Common myeloid progenitor, CD34-positive (primary cell): ENCODE measurements around the gene BNC2.

Experiments used
- CTCF ChIA-PET: fragments of 350-600 bp; sonication (Branson Sonifier 250); formaldehyde crosslinking; loops from one replicate; lab custom pipeline; 2021; ENCODE audit warnings: antibody characterized with exemption; lab: Charles Lee
- POLR2A ChIA-PET: fragments of 350-600 bp; sonication (Branson Sonifier 250); formaldehyde crosslinking; loops from one replicate; lab custom pipeline; 2021; ENCODE audit warnings: antibody characterized with exemption; lab: Charles Lee
- DNase-seq, 3 donors: peaks; one replicate each; pipeline versions ENCODE4 v3.0.0 to v3.0.0-alpha.2; 2013
- H3K27ac ChIP-seq, 2 experiments: 1 replicate in 1 of 2; 2 replicates in 1 of 2; pipeline ENCODE4 v1.7.0; 2013; ENCODE audit warnings: inconsistent platforms in 2 of 2, low read length in 2 of 2, mild to moderate bottlenecking in 2 of 2, low read depth in 1 of 2, moderate library complexity in 1 of 2; ENCODE audit not compliant: severe bottlenecking in 2 of 2, insufficient read depth in 1 of 2, poor library complexity in 1 of 2
- H3K27me3 ChIP-seq, 5 experiments: replicated peaks in 2 of 5; 1 replicate in 3 of 5; 2 replicates in 2 of 5; pipeline versions ENCODE4 v1.6.1 to v1.7.0; 2013; ENCODE audit warnings: low read length in 4 of 5, mild to moderate bottlenecking in 2 of 5, moderate library complexity in 2 of 5, inconsistent platforms in 1 of 5; ENCODE audit not compliant: insufficient read depth in 5 of 5, control insufficient read depth in 4 of 5
- H3K36me3 ChIP-seq, 4 experiments: 1 replicate in 2 of 4; 2 replicates in 2 of 4; pipeline versions ENCODE4 v1.6.1 to v1.7.0; 2013; ENCODE audit warnings: low read length in 3 of 4, control low read depth in 1 of 4, mild to moderate bottlenecking in 1 of 4; ENCODE audit not compliant: control insufficient read depth in 4 of 4, insufficient read depth in 4 of 4
- H3K4me1 ChIP-seq, 4 experiments: 1 replicate in 3 of 4; 2 replicates in 1 of 4; pipeline versions ENCODE4 v1.6.1 to v1.7.1; 2013; ENCODE audit warnings: low read length in 3 of 4, mild to moderate bottlenecking in 3 of 4, control low read depth in 1 of 4, inconsistent platforms in 1 of 4, moderate library complexity in 1 of 4; ENCODE audit not compliant: control insufficient read depth in 4 of 4, insufficient read depth in 4 of 4; ENCODE audit errors: control extremely low read depth in 1 of 4
- H3K4me3 ChIP-seq, 7 experiments: 1 replicate in 4 of 7; 2 replicates in 3 of 7; pipeline versions ENCODE4 v1.5.1 to v1.7.0; 2013; ENCODE audit warnings: mild to moderate bottlenecking in 7 of 7, low read length in 6 of 7, moderate library complexity in 6 of 7, inconsistent platforms in 2 of 7, low read depth in 2 of 7, control low read depth in 1 of 7; ENCODE audit not compliant: insufficient read depth in 4 of 7, control insufficient read depth in 1 of 7; ENCODE audit errors: extremely low read depth in 1 of 7
- H3K9me3 ChIP-seq, 5 experiments: 1 replicate in 4 of 5; 2 replicates in 1 of 5; pipeline versions ENCODE4 v1.6.1 to v1.7.1; 2013; ENCODE audit warnings: low read length in 4 of 5, mild to moderate bottlenecking in 2 of 5, inconsistent platforms in 1 of 5, low read depth in 1 of 5, moderate library complexity in 1 of 5; ENCODE audit not compliant: control insufficient read depth in 4 of 5, insufficient read depth in 2 of 5; ENCODE audit errors: control extremely low read depth in 1 of 5
- WGBS: methylation state at CpG from one replicate; pipeline ENCODE4 v1.1.5; 2013; ENCODE audit not compliant: insufficient coverage; 5-methylcytosine and 5-hydroxymethylcytosine counted together

BNC2 gene

DNA sequence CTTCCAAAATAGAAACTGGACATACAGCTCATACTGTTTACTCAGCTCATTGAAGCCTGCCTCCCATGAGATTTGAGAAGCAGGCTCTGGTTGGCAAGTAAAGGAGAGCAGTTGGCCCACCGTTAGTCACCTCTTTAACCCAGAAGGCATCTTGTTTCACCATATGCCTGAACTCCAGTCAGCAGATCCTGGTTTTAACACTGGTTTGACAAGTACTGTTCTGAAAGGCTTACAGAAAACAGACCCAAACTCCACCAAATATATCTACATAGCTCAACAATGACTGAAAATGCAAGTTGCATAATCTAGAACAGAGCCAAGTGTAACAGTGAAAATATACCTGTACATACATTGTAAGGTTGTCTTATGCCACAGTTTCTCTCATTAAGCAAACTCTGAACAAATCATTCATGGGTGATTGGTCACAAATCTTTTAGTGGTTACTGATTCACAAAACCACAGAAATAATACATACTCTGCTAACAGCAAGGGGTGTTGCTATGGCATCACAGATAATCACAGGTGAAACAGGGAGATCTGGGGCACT, 198.8 kb downstream of the BNC2 start:
- 86% methylated on average over 1 of the region's 1 CpG for WGBS
- ChIA-PET POLR2A (no interaction called here), CTCF (no interaction called here)
- no peaks in the 10 kb centered on the region for H3K27me3 ChIP-seq
- no peaks in the 10 kb centered on the region for H3K36me3 ChIP-seq
- H3K4me1 ChIP-seq: no peaks in the 10 kb centered on the region
- no peak for DNase-seq
- no peaks in the 10 kb centered on the region for H3K9me3 ChIP-seq
- H3K4me3 ChIP-seq: no peak overlapping the region
- H3K27ac ChIP-seq: no peak overlapping the region

DNA sequence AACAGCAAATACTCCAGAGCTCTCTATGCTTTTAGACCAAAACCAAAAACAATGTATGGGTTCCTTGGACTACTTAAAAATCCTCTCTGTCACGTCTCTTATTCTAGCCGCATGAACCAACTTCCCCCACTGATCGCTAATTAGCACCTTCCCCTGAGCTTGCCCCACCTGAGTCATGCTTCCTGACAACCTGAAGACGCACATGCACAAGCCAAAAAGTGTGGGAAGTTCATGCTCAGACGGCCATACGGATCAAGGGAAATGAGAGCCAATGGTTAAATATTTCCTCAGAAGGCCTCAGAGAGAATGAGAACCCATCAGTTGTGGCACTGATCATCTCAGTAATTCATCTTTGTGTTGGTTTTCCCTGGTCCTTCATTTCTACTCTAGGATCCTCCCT, 199.7 kb downstream of the BNC2 start:
- ChIA-PET POLR2A (no interaction called here), CTCF (no interaction called here)
- WGBS: 86% methylated on average over 5 of the region's 6 CpGs
- no peaks in the 10 kb centered on the region for H3K27me3 ChIP-seq
- no peaks in the 10 kb centered on the region for H3K36me3 ChIP-seq
- no peak for DNase-seq
- no peaks in the 10 kb centered on the region for H3K9me3 ChIP-seq
- H3K4me3 ChIP-seq: no peak overlapping the region
- no peak overlapping the region for H3K27ac ChIP-seq
- H3K4me1 ChIP-seq: no peaks in the 10 kb centered on the region

DNA sequence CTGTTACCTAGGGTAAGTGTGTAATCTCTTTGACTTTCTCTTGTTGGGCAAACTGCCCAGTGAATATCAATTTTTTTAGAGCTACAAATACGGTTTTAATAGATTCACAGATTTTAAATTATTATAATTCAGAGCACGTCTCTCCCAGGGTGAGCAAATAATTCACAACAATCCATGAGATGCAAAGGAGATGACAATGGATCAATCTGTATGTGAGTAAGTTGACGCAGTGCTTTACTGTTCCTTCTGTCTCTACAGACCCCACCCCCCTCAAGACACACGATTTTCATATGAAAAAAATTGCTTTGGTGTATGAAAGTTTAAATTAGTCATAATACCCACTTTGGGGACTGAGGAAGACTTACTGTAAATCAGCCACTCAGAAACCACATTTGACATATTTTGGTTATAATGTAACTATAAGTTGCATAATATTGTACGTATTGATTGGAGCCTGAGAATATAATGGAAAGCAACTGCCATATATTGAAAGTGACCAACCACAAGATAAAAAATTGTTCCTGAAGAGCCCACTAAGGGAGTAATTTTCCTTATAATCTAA, 201.7 kb downstream of the BNC2 start:
- Histone ChIP-seq H3K27me3 (peaks cover 0 to 1% (median 0%) of the 10 kb centered on the region in 5 experiments), H3K4me3 (no peak overlapping the region), H3K36me3 (no peaks in the 10 kb centered on the region), H3K9me3 (no peaks in the 10 kb centered on the region), H3K27ac (no peak overlapping the region), H3K4me1 (no peaks in the 10 kb centered on the region)
- ChIA-PET CTCF (no interaction called here), POLR2A (no interaction called here)
- DNase-seq: no peak
- no CpG with 5 or more reads among the region's 5 CpGs for WGBS

DNA sequence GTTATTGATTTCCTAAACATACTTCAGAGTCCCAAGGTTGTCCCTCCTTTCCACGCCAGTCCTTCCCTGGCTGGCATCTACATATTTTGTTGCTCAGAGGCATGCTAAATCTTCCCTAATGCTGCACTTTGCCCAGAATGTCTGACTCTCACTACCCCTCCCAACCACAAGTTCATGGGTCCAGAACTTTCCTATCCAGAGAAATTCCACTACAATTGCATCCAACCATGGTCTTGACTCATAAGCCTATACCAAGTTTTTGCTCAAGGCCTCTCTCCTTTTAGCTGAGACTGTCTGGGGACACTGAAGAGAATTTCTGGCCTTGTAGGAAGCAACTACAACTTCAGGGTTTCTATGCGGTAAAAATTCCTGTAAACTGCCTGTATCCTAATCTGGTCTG, 206.3 kb downstream of the BNC2 start:
- no peaks in the 10 kb centered on the region for H3K4me1 ChIP-seq
- 100% methylated on average over 1 of the region's 2 CpGs for WGBS
- no peaks in the 10 kb centered on the region for H3K36me3 ChIP-seq
- CTCF ChIA-PET: no interaction called here
- H3K4me3 ChIP-seq: no peak overlapping the region
- H3K9me3 ChIP-seq: no peaks in the 10 kb centered on the region
- H3K27me3 ChIP-seq: peaks cover 0 to 1% (median 0%) of the 10 kb centered on the region in 5 experiments
- POLR2A ChIA-PET: no interaction called here
- H3K27ac ChIP-seq: no peak overlapping the region
- no peak for DNase-seq

DNA sequence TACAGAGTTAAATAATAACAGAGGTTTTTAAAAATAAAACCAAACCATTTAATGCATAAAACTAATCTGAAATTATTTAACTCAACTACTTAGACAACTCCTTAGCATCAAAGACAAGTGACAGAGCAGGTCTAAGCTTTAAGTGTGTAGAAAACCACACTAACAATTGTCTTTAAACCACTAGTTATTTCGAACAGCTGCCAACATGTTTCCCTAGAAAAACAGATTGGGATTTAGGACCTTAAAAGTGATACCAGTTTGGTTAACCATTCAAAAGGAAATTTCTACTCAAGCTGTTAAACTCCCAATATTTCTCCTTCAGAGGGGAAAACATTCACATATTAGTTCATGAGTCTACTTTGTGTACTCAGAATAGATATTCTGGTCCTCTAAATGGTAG, 208.7 kb downstream of the BNC2 start:
- no peaks in the 10 kb centered on the region for H3K9me3 ChIP-seq
- DNase-seq: no peak
- no peaks in the 10 kb centered on the region for H3K4me1 ChIP-seq
- no peak overlapping the region for H3K4me3 ChIP-seq
- no CpG with 5 or more reads among the region's 1 CpG for WGBS
- H3K27ac ChIP-seq: no peak overlapping the region
- ChIA-PET CTCF (no interaction called here), POLR2A (no interaction called here)
- no peaks in the 10 kb centered on the region for H3K36me3 ChIP-seq
- H3K27me3 ChIP-seq: peaks cover 0 to 1% (median 0%) of the 10 kb centered on the region in 5 experiments

DNA sequence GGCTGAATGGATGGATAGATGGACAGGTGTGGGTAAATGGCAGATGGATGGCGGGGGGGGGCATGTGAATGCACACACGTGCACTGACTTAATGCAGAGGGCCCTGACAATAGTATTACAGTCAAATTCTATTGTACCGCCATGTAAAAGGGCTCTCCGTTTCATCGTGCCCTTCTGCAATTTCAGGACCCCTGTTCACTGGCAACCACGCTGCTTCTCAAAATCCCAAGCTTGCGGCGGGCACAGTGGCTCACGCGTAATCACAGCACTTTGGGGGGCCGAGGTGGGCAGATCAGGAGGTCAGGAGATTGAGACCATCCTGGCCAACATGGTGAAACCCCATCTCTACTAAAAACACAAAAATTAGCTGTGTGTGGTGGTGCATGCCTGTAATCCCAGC, 211.4 kb downstream of the BNC2 start:
- Histone ChIP-seq H3K36me3 (no peaks in the 10 kb centered on the region), H3K27me3 (peaks cover 0 to 3% (median 0%) of the 10 kb centered on the region in 5 experiments), H3K4me3 (no peak overlapping the region), H3K4me1 (no peaks in the 10 kb centered on the region), H3K27ac (no peak overlapping the region), H3K9me3 (no peaks in the 10 kb centered on the region)
- no peak for DNase-seq
- ChIA-PET POLR2A (no interaction called here), CTCF (interaction anchor here (1.0 kb wide), 1 partner anchor 10 kb away, joined by 3 read pairs; no protein-coding TSS in a partner anchor)
- 89% methylated on average over 6 of the region's 11 CpGs for WGBS

DNA sequence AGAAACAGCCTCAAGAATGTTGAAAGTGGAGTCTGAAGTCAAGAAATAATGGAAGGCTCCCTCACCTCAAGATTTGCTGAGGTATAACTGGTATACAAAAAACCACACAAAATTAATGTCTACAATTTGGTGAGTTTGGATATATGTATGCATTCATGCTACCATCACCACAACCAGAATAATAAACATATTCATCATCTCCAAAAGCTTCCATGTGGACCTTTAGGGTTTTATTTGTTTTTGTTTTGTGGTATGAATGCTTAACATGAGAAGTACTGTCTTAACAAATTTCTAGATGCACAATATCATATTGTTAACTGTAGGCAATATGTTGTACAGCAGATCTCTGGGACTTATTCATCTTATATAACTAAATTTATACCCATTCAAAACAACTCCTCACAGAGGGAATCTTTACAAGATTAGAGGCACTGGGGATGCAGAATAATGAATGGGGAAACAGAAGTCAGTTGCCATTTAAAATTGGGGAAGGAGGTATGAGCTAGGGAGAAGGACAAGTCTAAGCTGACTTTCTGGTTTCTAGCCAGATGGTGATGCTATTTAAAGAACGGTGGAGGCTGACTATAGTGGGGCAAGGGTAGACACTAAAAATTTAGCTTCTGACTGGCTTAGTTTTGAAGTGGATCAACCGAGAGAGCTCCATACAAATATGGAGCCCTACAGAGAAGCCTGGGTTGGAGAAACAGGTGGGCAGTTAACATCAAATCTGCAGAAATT, 213.9 kb downstream of the BNC2 start:
- POLR2A ChIA-PET: no interaction called here
- WGBS: 52% methylated on average over 2 of the region's 2 CpGs
- H3K9me3 ChIP-seq: no peaks in the 10 kb centered on the region
- no peaks in the 10 kb centered on the region for H3K4me1 ChIP-seq
- no peak for DNase-seq
- H3K36me3 ChIP-seq: no peaks in the 10 kb centered on the region
- CTCF ChIA-PET: interaction anchor here (0.6 kb wide), 1 partner anchor 21 kb away, joined by 3 read pairs; no protein-coding TSS in a partner anchor
- no peak overlapping the region for H3K27ac ChIP-seq
- H3K27me3 ChIP-seq: peaks cover 0 to 3% (median 0%) of the 10 kb centered on the region in 5 experiments
- H3K4me3 ChIP-seq: no peak overlapping the region
